H1 (cell line): ENCODE measurements around the gene ARHGAP28. TPM values are rescaled to one million over a fixed set of nuclear protein-coding genes. Genes with fewer than 3 reads are reported as not detected.

Experiments used
- CTCF ChIA-PET: fragments of 300-600 bp; sonication (Branson Sonifier 250); formaldehyde crosslinking; loops from one replicate; lab custom pipeline; 2021; ENCODE audit not compliant: partially characterized antibody; lab: Charles Lee
- POLR2A ChIA-PET: fragments of 300-600 bp; sonication (Branson Sonifier 250); formaldehyde crosslinking; loops from one replicate; lab custom pipeline; 2021; ENCODE audit warnings: inconsistent platforms; ENCODE audit not compliant: partially characterized antibody; lab: Charles Lee
- DNase-seq, 2 experiments: peaks; one replicate each; pipeline versions ENCODE4 v3.0.0 to v3.0.0-alpha.2; 2010 to 2022; ENCODE audit warnings: low spot score in 2 of 2, low read depth in 1 of 2, mixed read lengths in 1 of 2
- FAIRE-seq: peaks from 2 replicates; lab custom pipeline; 2011; peaks lifted over from hg19 to GRCh38; lab: Jason Lieb, UNC
- H2AFZ ChIP-seq: 2 replicates; pipeline ENCODE4 v1.8.1; 2012; ENCODE audit warnings: low read length, inconsistent platforms
- H2AK5ac ChIP-seq: 2 replicates; pipeline ENCODE4 v1.6.1; 2013; ENCODE audit warnings: low read depth, low read length
- H2BK120ac ChIP-seq: replicated peaks from 2 replicates; pipeline ENCODE3; 2013; ENCODE audit warnings: low read depth, low read length, inconsistent platforms
- H2BK12ac ChIP-seq: 2 replicates; pipeline ENCODE4 v1.6.1; 2013; ENCODE audit warnings: low read depth, low read length
- H2BK15ac ChIP-seq: 2 replicates; pipeline ENCODE4 v1.6.1; 2013; ENCODE audit warnings: low read length
- H2BK20ac ChIP-seq: 2 replicates; pipeline ENCODE4 v1.6.1; 2013; ENCODE audit warnings: low read length
- H2BK5ac ChIP-seq: 2 replicates; pipeline ENCODE4 v1.6.1; 2013; ENCODE audit warnings: low read depth, low read length
- H3K14ac ChIP-seq: 2 replicates; pipeline ENCODE4 v1.6.1; 2013; ENCODE audit warnings: inconsistent platforms; ENCODE audit not compliant: insufficient read length
- H3K18ac ChIP-seq: 2 replicates; pipeline ENCODE4 v1.6.1; 2013; ENCODE audit warnings: low read length; ENCODE audit errors: extremely low read depth
- H3K23ac ChIP-seq: 2 replicates; pipeline ENCODE4 v1.6.1; 2013; ENCODE audit warnings: inconsistent platforms; ENCODE audit not compliant: insufficient read length
- H3K23me2 ChIP-seq: 2 replicates; pipeline ENCODE4 v1.6.1; 2013; ENCODE audit warnings: low read depth, low read length
- H3K27ac ChIP-seq: 2 replicates; pipeline ENCODE4 v1.6.1; 2011; ENCODE audit warnings: low read depth, low read length, inconsistent platforms
- H3K27me3 ChIP-seq, 4 experiments: replicated peaks in 1 of 4; 1 replicate in 1 of 4; 2 replicates in 3 of 4; pipeline versions ENCODE4 v1.6.1 to v1.8.1; 2011 to 2013; ENCODE audit warnings: low read length in 3 of 4, mild to moderate bottlenecking in 3 of 4, inconsistent platforms in 2 of 4, mixed read lengths in 2 of 4, moderate library complexity in 1 of 4; ENCODE audit not compliant: control insufficient read depth in 3 of 4, insufficient read depth in 3 of 4; ENCODE audit errors: extremely low read depth in 1 of 4
- H3K36me3 ChIP-seq, 4 experiments: 2 replicates each; pipeline versions ENCODE4 v1.6.1 to v1.8.1; 2011 to 2013; ENCODE audit warnings: mild to moderate bottlenecking in 4 of 4, low read length in 3 of 4, moderate library complexity in 2 of 4, control low read depth in 1 of 4, inconsistent platforms in 1 of 4; ENCODE audit not compliant: insufficient read depth in 4 of 4, control insufficient read depth in 2 of 4
- H3K4ac ChIP-seq: replicated peaks from 2 replicates; pipeline ENCODE3; 2013; ENCODE audit warnings: low read length, low read depth, mixed read lengths, inconsistent platforms; ENCODE audit not compliant: insufficient read length
- H3K4me1 ChIP-seq, 4 experiments: replicated peaks in 1 of 4; 1 replicate in 1 of 4; 2 replicates in 3 of 4; pipeline versions ENCODE4 v1.6.1 to v1.8.1; 2011 to 2013; ENCODE audit warnings: low read length in 3 of 4, inconsistent platforms in 2 of 4, mixed read lengths in 1 of 4; ENCODE audit not compliant: insufficient read depth in 4 of 4, control insufficient read depth in 3 of 4
- H3K4me2 ChIP-seq, 2 experiments: 2 replicates each; pipeline versions ENCODE4 v1.6.1 to v1.8.1; 2011 to 2013; ENCODE audit warnings: low read depth in 2 of 2, low read length in 2 of 2, control low read depth in 1 of 2, inconsistent platforms in 1 of 2, mild to moderate bottlenecking in 1 of 2; ENCODE audit not compliant: insufficient read depth in 1 of 2
- H3K4me3 ChIP-seq, 4 experiments: fragments of 200-600, 300-600 bp in 1 of 4; sonication (generic), shearing (Covaris generic), sonication (Bioruptor Twin) in 1 of 4; 2 replicates each; pipeline versions ENCODE4 v1.5.1 to v1.8.1; 2011 to 2016; ENCODE audit warnings: low read length in 4 of 4, low read depth in 3 of 4, control low read depth in 2 of 4, inconsistent platforms in 2 of 4, mild to moderate bottlenecking in 2 of 4, mixed read lengths in 1 of 4, moderate library complexity in 1 of 4; ENCODE audit not compliant: insufficient read depth in 2 of 4; ENCODE audit errors: extremely low read depth in 1 of 4
- H3K56ac ChIP-seq: replicated peaks from 2 replicates; pipeline ENCODE3; 2013; ENCODE audit warnings: low read depth, mild to moderate bottlenecking, mixed read lengths, low read length, inconsistent platforms; ENCODE audit not compliant: insufficient read length
- H3K79me1 ChIP-seq: 2 replicates; pipeline ENCODE4 v1.6.1; 2013; ENCODE audit warnings: low read depth, low read length, control low read depth
- H3K79me2 ChIP-seq, 2 experiments: 2 replicates each; pipeline versions ENCODE4 v1.6.1 to v1.8.1; 2012 to 2013; ENCODE audit warnings: low read length in 2 of 2, mild to moderate bottlenecking in 2 of 2, inconsistent platforms in 1 of 2; ENCODE audit not compliant: insufficient read depth in 2 of 2, control insufficient read depth in 1 of 2
- H3K9ac ChIP-seq, 4 experiments: replicated peaks in 1 of 4; 1 replicate in 1 of 4; 2 replicates in 3 of 4; pipeline versions ENCODE4 v1.6.1 to v1.8.1; 2011 to 2013; ENCODE audit warnings: low read depth in 3 of 4, low read length in 3 of 4, control low read depth in 2 of 4, mild to moderate bottlenecking in 2 of 4, moderate library complexity in 2 of 4, inconsistent platforms in 1 of 4; ENCODE audit errors: extremely low read depth in 1 of 4
- H3K9me3 ChIP-seq, 2 experiments: 2 replicates each; pipeline versions ENCODE4 v1.6.1 to v1.8.1; 2012 to 2013; ENCODE audit warnings: mild to moderate bottlenecking in 2 of 2, moderate library complexity in 2 of 2, control low read depth in 1 of 2, inconsistent platforms in 1 of 2, low read depth in 1 of 2, low read length in 1 of 2, mixed read lengths in 1 of 2; ENCODE audit not compliant: insufficient read depth in 2 of 2
- H4K20me1 ChIP-seq, 2 experiments: replicated peaks in 1 of 2; 2 replicates each; pipeline versions ENCODE3 to v1.8.1; 2011 to 2013; ENCODE audit warnings: inconsistent platforms in 2 of 2, low read length in 2 of 2, mild to moderate bottlenecking in 1 of 2; ENCODE audit not compliant: insufficient read depth in 2 of 2, control insufficient read depth in 1 of 2
- H4K5ac ChIP-seq: 2 replicates; pipeline ENCODE4 v1.6.1; 2013; ENCODE audit warnings: low read length, low read depth, mixed read lengths, inconsistent platforms; ENCODE audit not compliant: insufficient read length
- H4K8ac ChIP-seq: 2 replicates; pipeline ENCODE4 v1.8.0; 2013; ENCODE audit warnings: mild to moderate bottlenecking, moderate library complexity, low read length, inconsistent platforms; ENCODE audit not compliant: insufficient read depth; ENCODE audit errors: extremely low read depth
- H4K91ac ChIP-seq: replicated peaks from 2 replicates; pipeline ENCODE3; 2013; ENCODE audit warnings: low read length, mixed read lengths, inconsistent platforms; ENCODE audit not compliant: insufficient read length
- ATF2 ChIP-seq: IDR thresholded peaks from 2 replicates; pipeline ENCODE4 v1.6.1; 2012; ENCODE audit warnings: low read length, inconsistent platforms
- EP300 ChIP-seq, 2 experiments: IDR thresholded peaks; 1 replicate in 1 of 2; 2 replicates in 1 of 2; pipeline ENCODE4 v1.6.1; 2011 to 2012; ENCODE audit warnings: low read depth in 2 of 2, low read length in 2 of 2, mild to moderate bottlenecking in 2 of 2, borderline replicate concordance in 1 of 2, inconsistent platforms in 1 of 2, moderate library complexity in 1 of 2
- MAFK ChIP-seq: IDR thresholded peaks from 2 replicates; pipeline ENCODE4 v1.6.1; 2012; ENCODE audit warnings: low read depth, mild to moderate bottlenecking, improper control_type of control experiment, low read length
- SP1 ChIP-seq: IDR thresholded peaks from 2 replicates; pipeline ENCODE4 v1.6.1; 2011; ENCODE audit warnings: low read depth, low read length
- SRF ChIP-seq: IDR thresholded peaks from 2 replicates; pipeline ENCODE4 v1.6.1; 2011; ENCODE audit warnings: mild to moderate bottlenecking, low read depth, low read length, moderate library complexity
- TEAD4 ChIP-seq: IDR thresholded peaks from 2 replicates; pipeline ENCODE4 v1.6.1; 2012; ENCODE audit warnings: low read depth, low read length, inconsistent platforms, mixed read lengths
- WGBS, 2 experiments: shearing (Covaris generic) in 1 of 2; methylation state at CpG; one replicate each; pipeline versions ENCODE4 v1.1.6 to v1.1.7; 2013 to 2015; ENCODE audit warnings: low lambda C conversion rate in 2 of 2, mixed read lengths in 2 of 2, inconsistent platforms in 1 of 2, low coverage in 1 of 2, missing lambda C conversion rate in 1 of 2; ENCODE audit not compliant: insufficient replicate concordance in 2 of 2, insufficient coverage in 1 of 2, insufficient read length in 1 of 2; ENCODE audit errors: extremely low coverage in 1 of 2, missing lambda C conversion rate in 1 of 2; 5-methylcytosine and 5-hydroxymethylcytosine counted together
- polyA plus RNA-seq, 7 experiments: library from polyadenylated mRNA; depleted of rRNA in 3 of 7; stranded (reverse) in 5 of 7; unstranded in 2 of 7; fragments of >200 nt in 5 of 7; fragments of 200-250 nt in 2 of 7; gene quantifications; 1 replicate in 5 of 7; 2 replicates in 1 of 7; 4 replicates in 1 of 7; pipeline versions ENCODE4 v1.2.1 to v1.2.3, GENCODE V29; 2011 to 2013; ENCODE audit warnings: missing spikeins in 2 of 7, mixed read lengths in 2 of 7
- total RNA-seq: library from RNA; stranded (reverse); fragmentation: NEBNext Ultra II Directional; extraction: Animal tissue kit (Norgen Biotek cat#: 25700); gene quantifications from 2 replicates; pipeline ENCODE4 v1.2.1, GENCODE V29; 2021

Gene ARHGAP28
- total and polyA plus RNA-seq, 2 of the 8 experiments (the other 6 are each of a cell fraction or from before 2014, with no cell fraction given) = 2.9 to 14.4 TPM

- H3K4me2 ChIP-seq = no peak overlapping the region
- H2BK15ac ChIP-seq = no peak overlapping the region
- H3K36me3 ChIP-seq = no peaks in the 10 kb centered on the region
- CTCF ChIA-PET = no interaction called here
- H3K9ac ChIP-seq = no peak overlapping the region; a peak in 1 of 7 replicates
- H3K79me1 ChIP-seq = no peaks in the 10 kb centered on the region
- H4K91ac ChIP-seq = no peak overlapping the region
- H2BK120ac ChIP-seq = peak overlapping the region; percentile 58
- H3K4me1 ChIP-seq = peaks cover 0 to 6% (median 1%) of the 10 kb centered on the region in 4 experiments; a peak in 3 of 7 replicates
- H2AK5ac ChIP-seq = no peak overlapping the region
- 0 out of 2 replicates have a peak overlapping the region, but pooled peaks have one; percentile 29 for H2BK20ac ChIP-seq
- no peak overlapping the region for H3K23ac ChIP-seq
- POLR2A ChIA-PET = no interaction called here
- H3K79me2 ChIP-seq = no peaks in the 10 kb centered on the region
- H3K27me3 ChIP-seq = peaks cover 0 to 1% (median 0%) of the 10 kb centered on the region in 4 experiments; a peak in 1 of 7 replicates
- 87% methylated on average over 2 of the region's 2 CpGs; no CpG with 5 or more reads in 1 of the 2 experiments for WGBS, 2 experiments
- no peaks in the 10 kb centered on the region for H4K20me1 ChIP-seq
- no peaks in the 10 kb centered on the region for H3K9me3 ChIP-seq
- H3K23me2 ChIP-seq = no peaks in the 10 kb centered on the region
- no peak overlapping the region for H4K5ac ChIP-seq
- H3K4me3 ChIP-seq = no peak overlapping the region
- H2AFZ ChIP-seq = peak overlapping the region; percentile 69
- H2BK5ac ChIP-seq = 0 out of 2 replicates have a peak overlapping the region, but pooled peaks have one; percentile 38
- FAIRE-seq (peak; percentile 45), DNase-seq (no peak)
- no peak overlapping the region for H4K8ac ChIP-seq
- TF ChIP-seq SP1 (no peak), SRF (no peak), TEAD4 (peak; percentile 88), ATF2 (no peak), EP300 (IDR thresholded peaks at IDR 0.05; ENCODE audit: borderline replicate concordance in 1 of 2, low read depth in 2 of 2, low read length in 2 of 2) (no peak), MAFK (peak; percentile 16; the same call in 1 of the 2 replicates)
- H2BK12ac ChIP-seq = peak overlapping the region; percentile 40; the same call in 1 of the 2 replicates
- peak overlapping the region; percentile 56; the same call in 1 of the 2 replicates for H3K18ac ChIP-seq
- H3K27ac ChIP-seq = no peak overlapping the region
- no peak overlapping the region for H3K56ac ChIP-seq
- H3K4ac ChIP-seq = no peak overlapping the region
- no peak overlapping the region for H3K14ac ChIP-seq
Measured at GRCh38 chr18:6714010-6714409, 15.5 kb upstream of the ARHGAP28 start.
